ENCODE data around the gene OR51B2. TPM values are rescaled to one million over a fixed set of nuclear protein-coding genes. Genes with fewer than 3 reads are reported as not detected.
A peak's percentile ranks its signal among the peaks of the same experiment; 100 is the strongest.
"Not testable (repeated sequence)": the region's sequence is repeated elsewhere in the genome, so short reads cannot be mapped to it uniquely, and the experiment has no call there.

Gene OR51B2, protein sequence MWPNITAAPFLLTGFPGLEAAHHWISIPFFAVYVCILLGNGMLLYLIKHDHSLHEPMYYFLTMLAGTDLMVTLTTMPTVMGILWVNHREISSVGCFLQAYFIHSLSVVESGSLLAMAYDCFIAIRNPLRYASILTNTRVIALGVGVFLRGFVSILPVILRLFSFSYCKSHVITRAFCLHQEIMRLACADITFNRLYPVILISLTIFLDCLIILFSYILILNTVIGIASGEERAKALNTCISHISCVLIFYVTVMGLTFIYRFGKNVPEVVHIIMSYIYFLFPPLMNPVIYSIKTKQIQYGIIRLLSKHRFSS
- 0.80 TPM in 1 of 2 replicates, not detected in the other for total RNA-seq
- polyA plus RNA-seq (2012) = not detected

DNA sequence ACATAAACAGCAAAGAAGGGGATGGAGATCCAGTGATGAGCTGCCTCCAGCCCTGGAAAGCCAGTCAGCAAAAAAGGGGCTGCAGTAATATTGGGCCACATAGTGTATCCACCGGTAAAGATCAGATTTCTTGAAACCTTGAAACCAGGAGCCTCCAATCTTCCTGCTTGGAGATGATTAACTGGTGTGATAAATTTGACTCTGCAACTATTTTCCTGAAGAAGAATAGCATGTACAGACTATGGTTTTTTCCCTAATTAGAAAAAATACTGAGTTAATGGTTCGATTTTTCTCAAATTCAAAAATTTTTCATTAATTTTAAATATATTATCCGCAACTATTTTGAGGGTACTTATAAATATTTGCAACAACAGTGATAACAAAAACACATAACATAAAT lies at the start of gene OR51B2:
Gene OR51B2 (minus strand): TSS at position 101 of the 400 bp plus-strand sequence. CDS start 0 bp downstream, at position 101.
- DNase-seq (ENCODE audit: low read depth) = no peak

DNA sequence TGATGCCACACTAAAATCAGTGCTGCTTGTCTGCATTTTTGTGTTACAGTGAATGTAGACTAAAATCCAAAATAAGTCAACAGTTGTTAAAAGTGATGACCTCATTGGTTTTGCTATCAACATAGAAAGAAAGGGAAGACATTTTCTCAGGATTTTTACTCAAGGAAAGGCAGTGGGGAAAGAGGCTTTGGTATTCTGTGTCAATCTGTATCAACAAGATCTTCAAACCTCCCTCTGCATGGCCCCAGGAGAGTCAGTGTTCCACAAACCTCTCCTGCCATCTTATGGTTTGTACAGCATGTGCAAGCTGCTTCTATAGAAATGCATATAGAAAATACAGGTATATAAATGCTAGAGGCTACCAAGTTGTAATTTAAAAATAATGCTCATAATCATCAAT lies 45.7 kb upstream of the OR51B2 start:
- no peak for DNase-seq (ENCODE audit: low read depth)

GRCh38 chr11:5368502-5369043 lies 44.5 kb upstream of the OR51B2 start:
- no peak for DNase-seq (ENCODE audit: low read depth)

DNA sequence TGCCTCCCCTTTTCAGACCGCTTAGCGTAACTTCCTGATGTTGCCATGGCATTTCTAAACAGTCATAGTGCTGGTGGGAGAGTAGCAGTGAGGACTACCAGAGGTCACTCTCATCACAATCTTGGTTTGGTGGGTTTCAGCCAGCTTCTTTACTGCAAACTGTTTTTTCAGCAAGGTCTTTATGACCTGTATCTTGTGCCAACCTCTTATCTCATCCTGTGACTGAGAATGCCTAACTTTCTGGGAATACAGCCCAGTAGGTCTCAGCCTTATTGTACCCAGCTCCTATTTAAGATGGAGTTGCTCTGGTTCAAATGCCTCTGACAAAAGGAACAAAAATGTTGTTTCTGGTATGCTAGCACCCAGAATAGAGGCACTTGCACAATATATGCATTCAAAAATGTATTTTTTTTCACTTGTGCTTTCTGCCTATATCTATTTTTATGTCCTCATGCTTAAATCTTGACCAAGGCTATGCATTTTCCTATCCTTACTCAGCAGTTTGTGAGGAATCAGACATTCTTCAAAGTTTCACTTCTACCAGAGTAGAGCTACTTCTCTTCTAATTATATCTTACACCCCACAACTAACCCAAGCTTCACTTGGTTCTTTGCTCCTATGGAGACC lies 43.5 kb upstream of the OR51B2 start:
- DNase-seq (ENCODE audit: low read depth) = peak; percentile 33

GRCh38 chr11:5366856-5367255 lies 42.8 kb upstream of the OR51B2 start:
- peak; percentile 13 for DNase-seq (ENCODE audit: low read depth)

- DNase-seq (ENCODE audit: low read depth) = not testable (repeated sequence)
Measured at GRCh38 chr11:5366365-5366764, 42.3 kb upstream of the OR51B2 start.

DNA sequence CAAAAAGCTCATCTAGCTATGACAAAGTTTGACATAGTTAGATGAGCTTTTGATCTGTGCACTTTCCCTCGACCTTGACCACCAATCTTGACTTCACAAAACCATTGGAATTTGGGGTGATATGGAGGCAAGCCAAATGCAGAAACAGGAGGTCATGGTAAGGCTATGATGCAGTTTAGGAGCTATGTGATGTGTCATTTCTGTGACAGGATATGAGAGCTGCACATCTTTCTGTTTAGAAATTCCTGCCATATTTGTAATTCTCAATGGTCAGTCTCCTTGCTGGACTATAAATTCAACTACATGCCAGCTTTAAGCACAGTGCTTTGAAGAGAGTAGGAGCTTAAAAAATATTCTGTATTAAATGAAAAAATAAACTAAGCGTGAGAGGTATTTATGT lies 40.1 kb upstream of the OR51B2 start:
- peak; percentile 52 for DNase-seq (ENCODE audit: low read depth)

DNA sequence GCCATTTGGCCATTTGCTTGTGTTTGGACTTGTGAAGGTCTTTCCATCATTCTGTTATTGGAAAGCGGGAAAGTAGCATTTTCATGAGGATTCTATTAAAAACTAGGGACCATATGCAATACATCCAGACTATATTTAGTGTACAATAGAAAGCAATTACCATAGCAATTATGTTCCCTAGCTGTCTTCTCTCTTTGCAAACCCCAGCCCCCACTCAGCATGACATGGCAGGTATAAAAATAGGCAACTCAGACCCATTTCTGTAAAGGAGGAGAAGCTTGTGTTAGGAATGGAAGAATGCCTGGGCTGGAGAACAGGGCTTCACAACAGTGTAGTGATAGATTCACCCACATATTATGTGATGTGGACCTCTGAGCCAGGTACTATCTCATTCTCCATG lies 39.6 kb upstream of the OR51B2 start:
- DNase-seq (ENCODE audit: low read depth) = no peak

DNA sequence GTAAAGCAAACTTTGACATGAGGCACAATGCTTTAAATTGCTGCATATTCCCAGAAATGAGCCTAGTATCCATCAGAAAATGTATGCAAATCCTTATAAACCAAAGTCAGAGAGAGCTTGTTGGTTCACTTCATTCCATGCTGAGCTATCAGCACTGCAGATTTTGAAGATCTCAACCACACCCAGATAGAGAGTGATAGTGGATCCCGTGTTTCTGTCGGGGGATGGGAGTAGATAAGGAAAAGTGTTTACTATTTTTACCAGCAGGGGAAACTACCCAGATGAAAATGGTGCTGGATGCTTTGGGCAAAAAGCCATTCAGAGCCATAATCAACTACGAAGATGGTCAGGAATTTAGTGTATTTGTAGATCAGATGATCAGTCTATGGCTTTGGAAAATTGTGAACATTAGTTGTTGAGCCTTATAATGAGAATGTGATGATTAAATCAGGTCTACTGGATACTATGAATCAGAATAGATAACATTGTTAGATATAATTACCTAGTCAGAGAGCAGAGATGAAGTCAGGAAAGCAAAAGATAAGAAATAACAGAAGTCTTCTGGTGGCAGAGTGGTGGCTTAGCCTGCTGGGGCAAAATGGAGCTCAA lies 38.0 kb upstream of the OR51B2 start:
- no peak for DNase-seq (ENCODE audit: low read depth)

- DNase-seq (ENCODE audit: low read depth) = not testable (repeated sequence)
Measured at GRCh38 chr11:5356031-5356430, 31.9 kb upstream of the OR51B2 start.

DNA sequence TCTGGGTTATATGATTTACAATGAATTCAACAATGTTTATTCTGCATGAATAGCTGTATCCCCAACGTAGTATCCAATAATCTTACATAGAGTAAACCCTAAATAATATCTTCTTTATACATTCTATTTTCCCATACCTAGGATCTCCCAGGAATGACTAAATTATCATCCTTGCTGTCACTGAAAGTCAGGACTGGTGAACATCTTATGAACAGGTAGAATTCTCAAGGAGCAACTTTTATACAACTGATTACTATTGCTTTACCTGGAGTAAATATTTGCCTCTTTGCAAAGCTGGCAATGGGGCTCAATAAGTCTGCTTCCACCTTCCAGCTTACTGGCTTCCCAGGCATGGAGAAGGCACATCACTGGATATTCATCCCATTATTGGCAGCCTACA lies 27.1 kb upstream of the OR51B2 start, which contains the start of gene OR51B6:
Gene OR51B6 (plus strand): TSS at position 301 of the 400 bp plus-strand sequence. CDS start 0 bp downstream, at position 301.
- no peak for DNase-seq (ENCODE audit: low read depth)

- no peak for DNase-seq (ENCODE audit: low read depth)
Measured at GRCh38 chr11:5349550-5349949, 25.5 kb upstream of the OR51B2 start.

GRCh38 chr11:5348551-5349194 lies 24.6 kb upstream of the OR51B2 start:
- no peak for DNase-seq (ENCODE audit: low read depth)

DNA sequence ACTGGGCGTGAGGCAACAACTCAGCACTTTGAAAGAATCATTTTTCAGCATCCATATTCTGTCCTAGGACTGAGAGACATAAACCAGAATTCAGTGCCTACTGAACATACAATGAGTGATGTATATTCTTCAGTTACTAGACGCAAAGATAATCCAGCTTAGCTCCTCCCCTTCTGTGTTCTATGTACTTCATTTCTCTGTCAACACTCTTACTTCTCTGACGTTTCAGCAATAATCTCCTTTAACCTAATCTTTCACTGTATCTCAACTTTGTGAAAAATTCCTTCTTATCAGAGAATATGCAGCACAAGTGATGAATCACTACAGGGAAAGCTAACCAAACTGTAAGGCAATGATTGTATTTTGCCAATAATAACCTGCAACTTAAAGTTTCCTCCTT lies 21.7 kb upstream of the OR51B2 start:
- DNase-seq (ENCODE audit: low read depth) = no peak

GRCh38 chr11:5343474-5344335 lies 19.6 kb upstream of the OR51B2 start, which contains the start of gene OR51B5:
OR51B5 (minus strand) TSS chr11:5343524; CDS start chr11:5343524, 0 bp downstream.
- DNase-seq (ENCODE audit: low read depth) = no peak

- DNase-seq (ENCODE audit: low read depth) = no peak
Measured at GRCh38 chr11:5339771-5340322, 15.8 kb upstream of the OR51B2 start.

GRCh38 chr11:5337253-5337652 lies 13.2 kb upstream of the OR51B2 start:
- DNase-seq (ENCODE audit: low read depth) = not testable (repeated sequence)

- DNase-seq (ENCODE audit: low read depth) = no peak
Measured at GRCh38 chr11:5336331-5336730, 12.2 kb upstream of the OR51B2 start.

DNA sequence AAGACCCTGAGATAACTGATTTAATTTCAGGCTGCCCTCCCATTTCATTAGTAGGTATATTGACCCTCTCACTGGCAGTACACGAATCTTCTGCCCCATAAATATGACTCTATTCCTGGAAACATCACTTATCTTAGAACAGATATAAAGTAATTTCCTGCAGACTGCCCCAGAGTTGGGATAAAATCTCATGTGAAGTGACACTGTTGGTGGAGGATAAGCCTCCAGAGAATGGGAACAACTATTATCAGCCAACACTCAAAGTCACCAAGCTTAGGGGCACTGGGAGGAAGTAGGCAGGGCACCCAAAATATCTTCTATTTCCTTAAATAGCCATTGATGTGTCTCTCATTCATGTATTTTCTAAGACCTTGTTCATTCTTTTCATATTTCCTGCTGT lies 11.1 kb upstream of the OR51B2 start:
- DNase-seq (ENCODE audit: low read depth) = no peak

DNA sequence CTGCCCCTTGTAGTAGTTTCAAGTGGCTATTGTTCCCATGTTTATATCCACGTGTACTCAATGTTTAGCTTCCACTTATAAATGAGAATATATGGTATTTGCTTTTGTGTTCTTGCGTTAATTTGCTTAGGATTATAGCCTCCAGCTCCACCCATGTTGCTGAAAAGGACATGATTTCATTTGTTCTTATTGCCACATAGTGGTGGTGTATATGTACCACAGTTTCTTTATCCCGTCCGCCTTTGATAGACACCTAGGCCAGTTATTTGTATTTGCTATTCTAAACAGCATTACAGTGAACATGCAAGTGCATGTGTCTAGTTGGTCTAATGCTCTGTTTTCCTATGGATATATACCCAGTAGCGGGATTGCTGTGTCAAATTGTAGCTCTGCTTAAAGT lies 6.8 kb downstream of the OR51B2 start:
- DNase-seq (ENCODE audit: low read depth) = no peak
